GM12878 (cell line): Measurements from ENCODE around the gene RUFY4. TPM values are rescaled to one million over a fixed set of nuclear protein-coding genes. Genes with fewer than 3 reads are reported as not detected.

Source experiments
- ATAC-seq: fragments of 200-7000 bp; cut with Tn5 transposase; 3 replicates; pipeline ENCODE4 v1.9.1; 2020; ENCODE audit warnings: mild to moderate bottlenecking, moderate library complexity
- BruUV-seq: library from RNA; stranded (reverse); fragments of 400-500 nt; replicated peaks from 2 replicates; lab custom pipeline; 2021; lab: Mats Ljungman, UMichigan
- CTCF ChIA-PET: fragments of 300-600 bp; sonication (Branson Sonifier 250); formaldehyde crosslinking; extraction: SDS; loops from one replicate; lab custom pipeline; 2021; ENCODE audit warnings: inconsistent platforms; lab: Yijun Ruan, JAX
- POLR2A ChIA-PET: fragments of 350-600 bp; formaldehyde crosslinking; extraction: SDS; loops from one replicate; lab custom pipeline; 2021; ENCODE audit warnings: inconsistent platforms; lab: Charles Lee
- RAD21 ChIA-PET: fragments of 300-600 bp; sonication (Branson Sonifier 250); formaldehyde crosslinking; loops from one replicate; lab custom pipeline; 2023; ENCODE audit warnings: antibody characterized with exemption; ENCODE audit not compliant: unreplicated experiment; lab: Charles Lee
- SMC1A ChIA-PET: fragments of 300-600 bp; sonication (Branson Sonifier 250); formaldehyde crosslinking; loops from one replicate; lab custom pipeline; 2023; ENCODE audit not compliant: unreplicated experiment, uncharacterized antibody; lab: Charles Lee
- DNase-seq: peaks from one replicate; pipeline ENCODE4 v3.0.0-alpha.2; 2011; ENCODE audit warnings: low read depth, low spot score
- FAIRE-seq: peaks from 3 replicates; lab custom pipeline; 2011; peaks lifted over from hg19 to GRCh38; lab: Jason Lieb, UNC
- H2AFZ ChIP-seq: 2 replicates; pipeline ENCODE4 v1.6.0; 2011; ENCODE audit warnings: low read depth, low read length, control low read depth; ENCODE audit not compliant: control insufficient read depth
- H3K27ac ChIP-seq: 2 replicates; pipeline ENCODE4 v1.5.1; 2011; ENCODE audit warnings: control low read depth; ENCODE audit not compliant: control insufficient read depth, insufficient read depth
- H3K27me3 ChIP-seq, 2 experiments: replicated peaks in 1 of 2; 2 replicates each; pipeline versions ENCODE4 v1.6.0 to v1.6.1; 2011; ENCODE audit warnings: low read length in 1 of 2; ENCODE audit not compliant: control insufficient read depth in 2 of 2, insufficient read depth in 2 of 2
- H3K36me3 ChIP-seq, 2 experiments: 2 replicates each; pipeline ENCODE4 v1.5.1; 2011; ENCODE audit warnings: low read length in 1 of 2; ENCODE audit not compliant: control insufficient read depth in 2 of 2, insufficient read depth in 2 of 2
- H3K4me1 ChIP-seq: 2 replicates; pipeline ENCODE4 v1.6.1; 2011; ENCODE audit warnings: mild to moderate bottlenecking, low read length, moderate library complexity, mixed read lengths; ENCODE audit not compliant: control insufficient read depth, insufficient read depth
- H3K4me2 ChIP-seq: 2 replicates; pipeline ENCODE4 v1.6.0; 2011; ENCODE audit warnings: control low read depth; ENCODE audit not compliant: control insufficient read depth, insufficient read depth
- H3K4me3 ChIP-seq: fragments of 200-600 bp; sonication (generic); 2 replicates; pipeline ENCODE4 v1.5.1; 2016
- H3K79me2 ChIP-seq: 2 replicates; pipeline ENCODE4 v1.6.0; 2011; ENCODE audit warnings: low read length; ENCODE audit not compliant: control insufficient read depth, insufficient read depth
- H3K9ac ChIP-seq: 2 replicates; pipeline ENCODE4 v1.8.0; 2011; ENCODE audit warnings: low read length, control low read depth, mixed read lengths; ENCODE audit not compliant: control insufficient read depth, insufficient read depth
- H3K9me3 ChIP-seq: replicated peaks from 3 replicates; pipeline ENCODE4 v1.5.1; 2011; ENCODE audit warnings: mild to moderate bottlenecking, low read length; ENCODE audit not compliant: control insufficient read depth, insufficient read depth
- H4K20me1 ChIP-seq: 2 replicates; pipeline ENCODE4 v1.6.0; 2011; ENCODE audit not compliant: control insufficient read depth, insufficient read depth
- HDGF ChIP-seq: fragments of 450-650 bp; IDR thresholded peaks from 2 replicates; pipeline ENCODE4 v1.6.1; 2016; ENCODE audit warnings: antibody characterized with exemption
- SIN3A ChIP-seq: IDR thresholded peaks from 2 replicates; pipeline ENCODE4 v1.6.1; 2012; ENCODE audit warnings: low read depth, low read length, improper control_type of control experiment
- whole genome bisulfite sequencing: methylation state at CpG from one replicate; pipeline ENCODE4 v1.1.6; 2016; ENCODE audit warnings: low lambda C conversion rate; ENCODE audit not compliant: insufficient replicate concordance, insufficient coverage; ENCODE audit errors: missing lambda C conversion rate; 5-methylcytosine and 5-hydroxymethylcytosine counted together
- in situ Hi-C: fragments of 300-500 bp; cut with MboI; formaldehyde crosslinking; loops from 9 replicates; pipeline ENCODE4 v1.14.3; 2018; ENCODE audit warnings: mixed read lengths
- intact Hi-C: fragments of 100-400 bp; cut with micrococcal nuclease; formaldehyde crosslinking; loops from one replicate; pipeline ENCODE4 v1.14.2; 2022; ENCODE audit not compliant: unreplicated experiment
- polyA plus RNA-seq, 11 experiments: library from polyadenylated mRNA; depleted of rRNA in 4 of 11; unstranded in 6 of 11; stranded (reverse) in 5 of 11; fragments of >200 nt; fragmentation: Nextera tagmentation in 4 of 11; fragmentation: Illumina TruSeq in 1 of 11; extraction: Ambion mirVana in 4 of 11; extraction: Trizol in 1 of 11; gene quantifications; 1 replicate in 1 of 11; 2 replicates in 10 of 11; pipeline versions ENCODE4 v1.2.1 to v1.2.3, GENCODE V29; 2011 to 2016; ENCODE audit warnings: inconsistent platforms in 2 of 11, missing spikeins in 2 of 11, low read depth in 1 of 11
- total RNA-seq, 4 experiments: library from RNA; depleted of rRNA in 3 of 4; stranded (reverse); fragments of >200 nt in 3 of 4; fragmentation: Illumina TruSeq in 1 of 4; extraction: Trizol in 1 of 4; gene quantifications; 2 replicates each; pipeline versions ENCODE4 v1.2.1 to v1.2.3, GENCODE V29; 2013 to 2021
- TF ChIP-seq, protein P1 (sequence below): fragments of 450-650 bp; IDR thresholded peaks from 2 replicates; pipeline ENCODE4 v1.6.1; 2016; ENCODE audit warnings: mild to moderate bottlenecking, moderate library complexity, borderline replicate concordance

RUFY4 gene
- total and polyA plus RNA-seq, 10 of the 15 experiments (the other 5 are each of a cell fraction or from before 2014, with no cell fraction given) = 0.05 to 2.7 (median 0.90) TPM

DNA sequence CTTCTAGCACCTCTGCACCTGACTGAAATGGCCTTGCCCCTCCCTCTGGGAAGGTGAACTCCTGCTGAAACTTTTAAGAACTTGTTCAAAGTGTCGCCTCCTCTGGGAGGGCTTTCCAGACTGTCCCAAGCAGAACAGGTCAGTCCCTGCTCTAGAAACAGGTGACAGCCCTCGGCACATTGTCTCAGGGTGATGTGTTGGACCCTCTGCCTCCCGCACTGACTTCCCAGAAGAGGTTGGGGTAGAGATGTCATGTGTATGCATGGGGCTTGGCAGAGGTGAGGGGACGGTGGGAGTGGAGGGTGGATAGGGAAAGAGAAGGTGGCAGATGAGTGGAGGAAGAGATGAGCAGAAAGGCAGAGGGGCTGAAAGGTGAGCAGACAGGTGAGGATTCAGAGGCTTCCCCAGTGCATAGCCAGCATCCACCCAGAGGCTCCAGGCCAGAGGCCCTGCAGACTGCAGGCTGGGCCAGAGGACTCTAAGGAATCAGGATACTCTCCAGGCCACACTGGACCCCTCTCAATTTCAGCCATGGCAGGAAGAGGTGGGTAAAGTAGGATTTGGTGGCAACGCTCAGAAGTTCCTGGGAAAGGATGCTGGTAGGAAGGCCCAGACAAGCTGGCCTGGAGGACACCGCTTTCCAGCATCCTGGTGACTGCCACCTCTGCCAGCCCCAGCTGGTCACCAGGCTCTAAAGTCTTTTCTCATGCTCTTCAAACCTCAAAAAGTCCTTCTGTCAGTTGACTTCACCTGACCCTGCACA is 41.4 kb upstream of the RUFY4 start:
- ChIA-PET SMC1A (no interaction called here), POLR2A (no interaction called here), RAD21 (no interaction called here), CTCF (interaction anchor here (1.3 kb wide), 1 partner anchor 34 kb away, joined by 3 read pairs; no protein-coding TSS in a partner anchor)
- DNase-seq (no peak), ATAC-seq (no peak), FAIRE-seq (no peak)
- Histone ChIP-seq H3K4me1 (no peaks in the 10 kb centered on the region), H3K9ac (no peak overlapping the region), H2AFZ (no peak overlapping the region), H3K9me3 (no peaks in the 10 kb centered on the region), H3K27ac (no peak overlapping the region), H3K79me2 (no peaks in the 10 kb centered on the region), H3K4me3 (no peak overlapping the region), H4K20me1 (no peaks in the 10 kb centered on the region), H3K36me3 (no peaks in the 10 kb centered on the region), H3K27me3 (no peaks in the 10 kb centered on the region; a peak in 2 of 4 replicates), H3K4me2 (no peak overlapping the region)
- 12% methylated on average over 6 of the region's 6 CpGs for WGBS
- no peak for TF ChIP-seq HDGF
- in situ Hi-C loops = no loop called here
- no TSS peak for BruUV-seq
- intact Hi-C loops = no loop called here

DNA sequence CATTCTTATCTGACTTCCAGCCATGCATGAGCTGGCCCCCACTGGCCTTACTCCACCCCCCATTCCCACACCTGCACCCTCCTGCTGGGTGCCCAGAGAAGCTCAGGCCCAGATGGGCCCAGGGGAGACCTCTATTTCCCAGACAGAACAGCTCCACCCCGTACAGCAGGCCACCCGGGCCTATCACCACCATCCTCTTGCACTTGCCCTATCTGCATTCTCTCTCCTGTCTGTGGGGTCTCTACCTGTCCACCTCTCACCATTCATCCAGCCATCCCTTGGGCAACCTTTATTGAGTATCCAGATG is 40.9 kb upstream of the RUFY4 start:
- ChIA-PET SMC1A (no interaction called here), RAD21 (no interaction called here)
- intact Hi-C loops = no loop called here

More for the DNA sequence above, 40.9 kb upstream of the RUFY4 start:
- ChIA-PET CTCF (interaction anchor here (1.3 kb wide), 1 partner anchor 34 kb away, joined by 3 read pairs; no protein-coding TSS in a partner anchor), POLR2A (no interaction called here)
- H4K20me1 ChIP-seq = no peaks in the 10 kb centered on the region
- H3K4me1 ChIP-seq = no peaks in the 10 kb centered on the region
- ATAC-seq (no peak), DNase-seq (no peak), FAIRE-seq (no peak)
- TF ChIP-seq, protein P1, sequence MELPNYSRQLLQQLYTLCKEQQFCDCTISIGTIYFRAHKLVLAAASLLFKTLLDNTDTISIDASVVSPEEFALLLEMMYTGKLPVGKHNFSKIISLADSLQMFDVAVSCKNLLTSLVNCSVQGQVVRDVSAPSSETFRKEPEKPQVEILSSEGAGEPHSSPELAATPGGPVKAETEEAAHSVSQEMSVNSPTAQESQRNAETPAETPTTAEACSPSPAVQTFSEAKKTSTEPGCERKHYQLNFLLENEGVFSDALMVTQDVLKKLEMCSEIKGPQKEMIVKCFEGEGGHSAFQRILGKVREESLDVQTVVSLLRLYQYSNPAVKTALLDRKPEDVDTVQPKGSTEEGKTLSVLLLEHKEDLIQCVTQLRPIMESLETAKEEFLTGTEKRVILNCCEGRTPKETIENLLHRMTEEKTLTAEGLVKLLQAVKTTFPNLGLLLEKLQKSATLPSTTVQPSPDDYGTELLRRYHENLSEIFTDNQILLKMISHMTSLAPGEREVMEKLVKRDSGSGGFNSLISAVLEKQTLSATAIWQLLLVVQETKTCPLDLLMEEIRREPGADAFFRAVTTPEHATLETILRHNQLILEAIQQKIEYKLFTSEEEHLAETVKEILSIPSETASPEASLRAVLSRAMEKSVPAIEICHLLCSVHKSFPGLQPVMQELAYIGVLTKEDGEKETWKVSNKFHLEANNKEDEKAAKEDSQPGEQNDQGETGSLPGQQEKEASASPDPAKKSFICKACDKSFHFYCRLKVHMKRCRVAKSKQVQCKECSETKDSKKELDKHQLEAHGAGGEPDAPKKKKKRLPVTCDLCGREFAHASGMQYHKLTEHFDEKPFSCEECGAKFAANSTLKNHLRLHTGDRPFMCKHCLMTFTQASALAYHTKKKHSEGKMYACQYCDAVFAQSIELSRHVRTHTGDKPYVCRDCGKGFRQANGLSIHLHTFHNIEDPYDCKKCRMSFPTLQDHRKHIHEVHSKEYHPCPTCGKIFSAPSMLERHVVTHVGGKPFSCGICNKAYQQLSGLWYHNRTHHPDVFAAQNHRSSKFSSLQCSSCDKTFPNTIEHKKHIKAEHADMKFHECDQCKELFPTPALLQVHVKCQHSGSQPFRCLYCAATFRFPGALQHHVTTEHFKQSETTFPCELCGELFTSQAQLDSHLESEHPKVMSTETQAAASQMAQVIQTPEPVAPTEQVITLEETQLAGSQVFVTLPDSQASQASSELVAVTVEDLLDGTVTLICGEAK = no peak
- TF ChIP-seq SIN3A = no peak
- H3K79me2 ChIP-seq = no peaks in the 10 kb centered on the region
- H2AFZ ChIP-seq = no peak overlapping the region
- no peak overlapping the region for H3K4me2 ChIP-seq
- H3K27me3 ChIP-seq = no peaks in the 10 kb centered on the region; a peak in 2 of 4 replicates
- no peak overlapping the region for H3K27ac ChIP-seq
- no peak overlapping the region for H3K4me3 ChIP-seq
- BruUV-seq = no TSS peak
- in situ Hi-C loops = no loop called here
- H3K9ac ChIP-seq = no peak overlapping the region
- no peaks in the 10 kb centered on the region for H3K36me3 ChIP-seq
- H3K9me3 ChIP-seq = no peaks in the 10 kb centered on the region
- WGBS = 0% methylated on average over 2 of the region's 2 CpGs
